KMS-11 (cell line): ENCODE measurements around the gene FETUB.

Experiments used
- H2AFZ ChIP-seq: fragments of 200-600 bp; sonication (generic); 2 replicates; pipeline ENCODE4 v1.6.1; 2016; ENCODE audit warnings: antibody characterized with exemption, mixed run types, low read depth
- H3K27ac ChIP-seq: fragments of 200-600 bp; sonication (generic); 2 replicates; pipeline ENCODE4 v1.6.1; 2016; ENCODE audit warnings: mild to moderate bottlenecking, mixed run types
- H3K27me3 ChIP-seq: fragments of 200-600 bp; sonication (generic); 2 replicates; pipeline ENCODE4 v1.6.1; 2017; ENCODE audit warnings: mild to moderate bottlenecking, low read depth, mixed run types, moderate library complexity; ENCODE audit not compliant: insufficient read depth
- H3K36me3 ChIP-seq: fragments of 200-600 bp; sonication (generic); 2 replicates; pipeline ENCODE4 v1.6.1; 2017; ENCODE audit warnings: mild to moderate bottlenecking, mixed run types; ENCODE audit not compliant: insufficient read depth
- H3K4me1 ChIP-seq: fragments of 200-600 bp; sonication (generic); 2 replicates; pipeline ENCODE4 v1.6.1; 2016; ENCODE audit warnings: mild to moderate bottlenecking, low read depth, mixed run types; ENCODE audit not compliant: poor library complexity, severe bottlenecking
- H3K4me2 ChIP-seq: fragments of 200-600 bp; sonication (generic); 2 replicates; pipeline ENCODE4 v1.7.0; 2016; ENCODE audit warnings: mild to moderate bottlenecking, mixed run types
- H3K4me3 ChIP-seq: fragments of 200-600 bp; sonication (generic); IDR thresholded peaks from 2 replicates; pipeline ENCODE4 v1.6.1; 2017; ENCODE audit warnings: low read depth, low read length, mixed read lengths; ENCODE audit not compliant: insufficient read depth
- H3K79me2 ChIP-seq: fragments of 200-600 bp; sonication (generic); 2 replicates; pipeline ENCODE4 v1.6.1; 2016; ENCODE audit warnings: low read depth, mixed run types; ENCODE audit not compliant: insufficient read depth
- H3K9ac ChIP-seq: fragments of 200-600 bp; sonication (generic); 2 replicates; pipeline ENCODE4 v1.6.1; 2016; ENCODE audit warnings: mild to moderate bottlenecking, mixed run types
- H4K20me1 ChIP-seq: fragments of 200-600 bp; sonication (generic); 2 replicates; pipeline ENCODE4 v1.6.1; 2016; ENCODE audit warnings: mild to moderate bottlenecking, mixed run types; ENCODE audit not compliant: insufficient read depth
- TF ChIP-seq, protein P1 (sequence below): fragments of 200-600 bp; sonication (generic); conservative IDR thresholded peaks from 2 replicates; pipeline ENCODE4 v1.6.1; 2017; ENCODE audit warnings: low read depth, mild to moderate bottlenecking, antibody characterized with exemption, low read length, moderate library complexity, mixed read lengths

FETUB gene

DNA sequence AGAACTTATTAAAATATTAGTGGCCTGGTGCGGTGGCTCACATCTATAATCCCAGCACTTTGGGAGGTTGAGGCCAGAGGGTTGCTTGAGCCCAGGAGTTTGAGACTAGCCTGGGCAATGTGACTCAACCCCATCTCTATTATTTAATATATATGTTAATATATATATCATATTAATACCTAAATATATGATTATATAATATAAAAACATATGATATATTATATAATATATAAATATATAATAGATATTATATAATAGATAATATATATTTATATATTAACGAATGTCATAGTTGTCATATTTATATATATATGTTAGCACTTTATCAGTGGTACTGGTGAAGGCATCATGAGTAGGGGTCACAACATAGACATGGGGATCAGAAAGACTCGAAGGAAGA is 30.9 kb downstream of the FETUB start:
- TF ChIP-seq, protein P1, sequence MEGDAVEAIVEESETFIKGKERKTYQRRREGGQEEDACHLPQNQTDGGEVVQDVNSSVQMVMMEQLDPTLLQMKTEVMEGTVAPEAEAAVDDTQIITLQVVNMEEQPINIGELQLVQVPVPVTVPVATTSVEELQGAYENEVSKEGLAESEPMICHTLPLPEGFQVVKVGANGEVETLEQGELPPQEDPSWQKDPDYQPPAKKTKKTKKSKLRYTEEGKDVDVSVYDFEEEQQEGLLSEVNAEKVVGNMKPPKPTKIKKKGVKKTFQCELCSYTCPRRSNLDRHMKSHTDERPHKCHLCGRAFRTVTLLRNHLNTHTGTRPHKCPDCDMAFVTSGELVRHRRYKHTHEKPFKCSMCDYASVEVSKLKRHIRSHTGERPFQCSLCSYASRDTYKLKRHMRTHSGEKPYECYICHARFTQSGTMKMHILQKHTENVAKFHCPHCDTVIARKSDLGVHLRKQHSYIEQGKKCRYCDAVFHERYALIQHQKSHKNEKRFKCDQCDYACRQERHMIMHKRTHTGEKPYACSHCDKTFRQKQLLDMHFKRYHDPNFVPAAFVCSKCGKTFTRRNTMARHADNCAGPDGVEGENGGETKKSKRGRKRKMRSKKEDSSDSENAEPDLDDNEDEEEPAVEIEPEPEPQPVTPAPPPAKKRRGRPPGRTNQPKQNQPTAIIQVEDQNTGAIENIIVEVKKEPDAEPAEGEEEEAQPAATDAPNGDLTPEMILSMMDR = no peak
- H3K4me1 ChIP-seq = peaks cover 17% of the 10 kb centered on the region
- H3K79me2 ChIP-seq = no peaks in the 10 kb centered on the region
- H3K9ac ChIP-seq = no peak overlapping the region
- H3K27me3 ChIP-seq = no peaks in the 10 kb centered on the region
- no peaks in the 10 kb centered on the region for H4K20me1 ChIP-seq
- H3K4me2 ChIP-seq = no peak overlapping the region
- no peaks in the 10 kb centered on the region for H3K36me3 ChIP-seq
- no peak overlapping the region for H3K4me3 ChIP-seq
- no peak overlapping the region for H2AFZ ChIP-seq
- H3K27ac ChIP-seq = no peak overlapping the region

DNA sequence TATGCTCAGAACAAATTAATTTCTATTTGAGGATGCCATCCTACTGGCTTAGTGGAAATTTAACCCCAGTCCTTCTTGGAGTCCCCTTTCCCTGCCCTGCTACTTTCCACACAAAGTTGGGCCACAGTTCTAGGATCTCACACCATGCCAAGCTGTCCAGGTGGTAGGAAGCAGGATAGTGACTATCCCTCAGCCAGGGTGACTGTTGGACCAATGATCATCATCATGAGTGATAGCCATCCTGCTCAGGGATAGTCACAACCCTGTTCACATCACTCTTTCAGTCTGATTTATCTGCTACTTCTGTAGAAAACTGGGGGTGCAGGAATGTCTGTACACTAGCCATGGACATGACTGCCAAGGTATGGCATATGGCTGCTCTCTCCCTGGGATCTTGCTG is 38.4 kb downstream of the FETUB start:
- no peaks in the 10 kb centered on the region for H3K79me2 ChIP-seq

DNA sequence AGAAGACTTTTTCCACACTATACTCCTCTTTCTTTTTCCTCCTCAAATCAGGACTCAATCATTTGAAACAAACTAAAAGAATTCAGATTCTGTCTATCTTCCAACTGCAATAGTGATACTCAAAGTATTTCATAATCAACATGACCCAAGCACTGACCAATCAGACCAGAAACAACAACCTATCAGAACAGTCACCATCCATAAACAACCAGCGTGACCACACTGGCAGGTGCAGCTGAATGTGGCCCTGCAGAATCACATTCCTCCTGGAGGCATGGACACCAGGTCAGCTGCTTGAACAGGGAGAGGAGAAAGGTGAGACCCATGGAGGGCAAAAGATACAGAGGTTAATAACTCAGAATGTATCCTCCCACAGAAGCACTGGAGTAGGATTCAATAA is 39.0 kb downstream of the FETUB start:
- TF ChIP-seq, protein P1 = no peak
- Histone ChIP-seq H3K4me1 (no peaks in the 10 kb centered on the region), H3K79me2 (no peaks in the 10 kb centered on the region), H3K27me3 (no peaks in the 10 kb centered on the region), H2AFZ (no peak overlapping the region), H3K36me3 (no peaks in the 10 kb centered on the region), H3K4me2 (no peak overlapping the region), H3K27ac (no peak overlapping the region), H3K4me3 (no peak overlapping the region), H3K9ac (no peak overlapping the region), H4K20me1 (no peaks in the 10 kb centered on the region)

More for the DNA sequence above, 38.4 kb downstream of the FETUB start:
- H2AFZ ChIP-seq = no peak overlapping the region
- no peak overlapping the region for H3K27ac ChIP-seq
- H3K4me3 ChIP-seq = no peak overlapping the region
- no peak overlapping the region for H3K9ac ChIP-seq
- H4K20me1 ChIP-seq = no peaks in the 10 kb centered on the region
- H3K4me1 ChIP-seq = no peaks in the 10 kb centered on the region
- no peaks in the 10 kb centered on the region for H3K36me3 ChIP-seq
- TF ChIP-seq, protein P1 = no peak
- no peaks in the 10 kb centered on the region for H3K27me3 ChIP-seq
- no peak overlapping the region for H3K4me2 ChIP-seq

DNA sequence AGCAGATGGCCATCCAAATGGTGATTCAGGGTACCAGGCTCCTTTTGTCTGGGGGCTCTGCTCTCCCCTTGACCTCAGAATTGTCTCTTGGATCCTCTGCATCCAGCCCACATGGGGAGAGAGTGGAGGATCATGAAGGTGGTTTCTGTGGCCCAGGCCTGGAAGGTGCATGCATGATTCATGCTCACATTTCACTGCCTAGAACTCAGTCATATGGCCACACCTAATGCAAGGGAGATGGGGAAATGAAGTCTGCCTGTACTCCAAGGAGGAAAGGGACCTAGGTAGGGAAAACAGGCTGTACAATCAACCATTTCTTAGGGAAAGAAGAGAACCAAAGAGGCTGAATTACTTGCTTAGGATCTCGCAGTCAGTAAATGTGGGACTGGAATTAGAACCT is 40.7 kb downstream of the FETUB start:
- no peaks in the 10 kb centered on the region for H3K79me2 ChIP-seq
- no peak overlapping the region for H3K4me2 ChIP-seq
- H2AFZ ChIP-seq = no peak overlapping the region
- no peak overlapping the region for H3K4me3 ChIP-seq
- H3K4me1 ChIP-seq = no peaks in the 10 kb centered on the region
- no peak overlapping the region for H3K9ac ChIP-seq
- H3K27ac ChIP-seq = no peak overlapping the region
- H3K36me3 ChIP-seq = no peaks in the 10 kb centered on the region
- TF ChIP-seq, protein P1 = no peak
- H4K20me1 ChIP-seq = no peaks in the 10 kb centered on the region
- H3K27me3 ChIP-seq = no peaks in the 10 kb centered on the region
